HEK293T (cell line): ENCODE measurements around the gene OR2T5.
"Not testable (repeated sequence)": the region's sequence is repeated elsewhere in the genome, so short reads cannot be mapped to it uniquely, and the experiment has no call there.

ENCODE experiments used
- BHLHE40 ChIP-seq: fragments of 450-650 bp; IDR thresholded peaks from 2 replicates; pipeline ENCODE4 v1.6.1; 2016; ENCODE audit warnings: mild to moderate bottlenecking, moderate library complexity, borderline replicate concordance
- CTBP1 ChIP-seq: fragments of 450-650 bp; IDR thresholded peaks from 2 replicates; pipeline ENCODE4 v1.6.1; 2016; ENCODE audit warnings: borderline replicate concordance
- ELF4 ChIP-seq: fragments of 450-650 bp; IDR thresholded peaks from 2 replicates; pipeline ENCODE4 v1.6.1; 2017; ENCODE audit warnings: antibody characterized with exemption
- FOXM1 ChIP-seq: fragments of 450-650 bp; IDR thresholded peaks from 2 replicates; pipeline ENCODE4 v1.6.1; 2017; ENCODE audit warnings: mild to moderate bottlenecking, borderline replicate concordance
- SP1 ChIP-seq: fragments of 450-650 bp; IDR thresholded peaks from 2 replicates; pipeline ENCODE4 v1.6.1; 2017
- SUZ12 ChIP-seq: fragments of 450-650 bp; IDR thresholded peaks from 2 replicates; pipeline ENCODE4 v1.6.1; 2016; ENCODE audit warnings: mild to moderate bottlenecking

GRCh38 chr1:248472111-248472510 lies 16.3 kb upstream of the OR2T5 start:
- not testable (repeated sequence) for TF ChIP-seq BHLHE40, ELF4, FOXM1, SP1, SUZ12, CTBP1
